Cardiac fibroblast (primary cell): ENCODE results near the gene GLOD5.

Experiments used
- DNase-seq, 2 donors: peaks; one replicate each; pipeline versions ENCODE4 v3.0.0 to v3.0.0-alpha.2; 2010; ENCODE audit warnings: low read depth in 2 of 2
- H3K4me3 ChIP-seq, 2 donors: replicated peaks in 1 of 2; 1 replicate in 1 of 2; 2 replicates in 1 of 2; pipeline ENCODE4 v1.5.1; 2011; ENCODE audit warnings: low read depth in 2 of 2, low read length in 2 of 2, mild to moderate bottlenecking in 2 of 2, moderate library complexity in 1 of 2
- CTCF ChIP-seq: IDR thresholded peaks from one replicate; pipeline ENCODE4 v1.5.1; 2011; ENCODE audit warnings: low read depth, mild to moderate bottlenecking, low read length, inconsistent platforms

GLOD5 gene

GRCh38 chrX:48761674-48762471 is at the start of gene GLOD5:
Gene GLOD5, plus strand, starts transcription at chrX:48761747. Its CDS starts 44 bp downstream, at chrX:48761791.
- TF ChIP-seq CTCF, result peak; percentile 26
- H3K4me3 ChIP-seq, result no peak within 1 kb of the TSS
- peak; percentile 3 to 16 for DNase-seq

GRCh38 chrX:48711929-48712505 is 49.5 kb upstream of the GLOD5 start:
- DNase-seq, result no peak
- TF ChIP-seq CTCF, result no peak
- H3K4me3 ChIP-seq, result no peak overlapping the region

- no peak overlapping the region for H3K4me3 ChIP-seq
- TF ChIP-seq CTCF, result no peak
- no peak for DNase-seq
Observed at GRCh38 chrX:48713847-48714246, 47.7 kb upstream of the GLOD5 start.

GRCh38 chrX:48714573-48714972 is 47.0 kb upstream of the GLOD5 start:
- no peak for TF ChIP-seq CTCF
- no peak overlapping the region for H3K4me3 ChIP-seq
- peak in 1 of 2 donors; percentile 25 for DNase-seq

- no peak for TF ChIP-seq CTCF
- H3K4me3 ChIP-seq, result no peak overlapping the region
- peak; percentile 26 to 83 for DNase-seq
Observed at GRCh38 chrX:48715072-48715471, 46.5 kb upstream of the GLOD5 start.

GRCh38 chrX:48715876-48716502 is 45.6 kb upstream of the GLOD5 start:
- no peak for TF ChIP-seq CTCF
- no peak overlapping the region for H3K4me3 ChIP-seq
- peak in 1 of 2 donors; percentile 25 for DNase-seq
